Activated CD8-positive, alpha-beta memory T cell treated with anti-CD3 and anti-CD28 coated beads, Interleukin-2, amount 50 U/mL, for 1 hour (primary cell): Measurements from ENCODE around the gene ACSM2B.
"Not testable (repeated sequence)": the region's sequence is repeated elsewhere in the genome, so short reads cannot be mapped to it uniquely, and the experiment has no call there.

ENCODE experiments used
- DNase-seq: peaks from one replicate; pipeline ENCODE4 v3.0.0-alpha.2; 2020; ENCODE audit errors: extremely low read depth

ACSM2B gene

DNA sequence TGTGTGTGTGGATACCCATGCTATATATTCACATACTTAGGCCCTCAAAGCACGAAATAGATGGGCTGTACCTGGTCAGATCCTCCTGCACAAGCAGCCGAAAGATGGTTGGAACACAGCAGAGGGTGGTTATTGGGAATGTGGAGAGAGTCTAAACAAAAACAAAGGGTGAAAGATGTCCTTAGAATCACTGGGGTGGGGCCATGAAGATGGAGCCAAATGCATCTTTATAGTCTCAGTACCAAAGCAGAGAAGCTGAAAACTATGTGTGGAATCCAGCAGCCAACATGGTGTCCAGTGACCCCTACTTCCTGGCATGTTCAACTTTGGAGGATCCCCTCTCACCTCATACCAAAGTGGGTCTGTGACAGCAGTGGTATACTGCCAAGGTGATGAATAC, 19.5 kb upstream of the ACSM2B start:
- not testable (repeated sequence) for DNase-seq

DNA sequence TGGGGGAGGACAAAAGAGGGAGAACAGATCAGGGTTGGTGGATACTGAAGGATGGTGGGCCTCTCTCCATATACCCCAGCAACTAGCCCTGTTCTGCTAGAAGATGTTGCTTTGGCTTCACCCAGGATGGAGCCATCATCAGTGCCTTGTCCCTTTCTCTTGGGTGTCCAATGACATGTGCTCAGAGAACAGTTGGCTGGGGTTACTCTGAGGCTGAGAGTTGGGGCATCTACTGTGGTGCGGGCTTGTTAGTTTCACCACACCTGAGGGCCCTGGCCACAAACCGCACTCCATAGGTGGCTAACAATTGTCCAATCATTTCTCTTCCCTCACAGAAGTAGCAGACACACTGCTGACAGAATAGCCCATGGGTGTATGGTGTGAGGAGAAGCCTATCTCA, 18.9 kb upstream of the ACSM2B start:
- not testable (repeated sequence) for DNase-seq

DNA sequence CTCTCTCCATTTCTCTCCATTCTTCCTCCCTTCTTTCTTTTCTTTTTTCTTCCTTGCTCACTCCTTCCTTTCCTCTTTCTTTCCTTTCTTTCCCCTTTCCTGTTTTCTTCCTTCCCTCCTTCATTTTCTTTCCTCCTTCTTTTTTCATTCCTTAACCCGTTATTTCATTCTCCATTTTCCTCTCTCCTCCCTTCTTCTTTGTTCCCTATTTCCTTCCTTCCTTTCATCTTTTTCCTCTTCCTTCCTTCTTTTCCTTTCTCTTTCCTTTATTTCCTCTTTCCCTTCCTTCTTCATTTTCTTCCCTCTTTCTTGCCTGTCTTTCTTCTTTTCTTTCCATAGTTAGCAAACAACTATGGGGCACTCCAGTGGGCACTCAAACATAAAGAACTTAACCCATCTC, 16.6 kb upstream of the ACSM2B start:
- DNase-seq, result not testable (repeated sequence)

DNA sequence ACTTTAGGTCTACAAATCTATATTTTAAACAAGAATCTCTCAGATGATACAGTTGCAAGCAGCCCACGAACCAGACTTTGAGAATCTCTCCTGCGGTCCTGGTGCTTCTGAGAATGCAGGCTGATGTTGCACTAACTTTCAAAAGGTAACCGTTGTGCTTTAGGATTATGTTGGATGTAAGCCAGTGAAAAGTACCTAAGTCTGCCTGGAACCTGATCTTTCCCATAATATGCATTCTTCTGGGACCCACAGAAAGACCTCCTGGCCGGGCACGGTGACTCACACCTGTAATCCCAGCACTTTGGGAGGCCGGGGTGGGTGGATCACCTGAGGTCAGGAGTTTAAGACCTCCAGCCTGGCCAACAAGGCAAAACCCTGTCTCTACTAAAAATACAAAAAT, 13.3 kb upstream of the ACSM2B start:
- DNase-seq, result not testable (repeated sequence)

DNA sequence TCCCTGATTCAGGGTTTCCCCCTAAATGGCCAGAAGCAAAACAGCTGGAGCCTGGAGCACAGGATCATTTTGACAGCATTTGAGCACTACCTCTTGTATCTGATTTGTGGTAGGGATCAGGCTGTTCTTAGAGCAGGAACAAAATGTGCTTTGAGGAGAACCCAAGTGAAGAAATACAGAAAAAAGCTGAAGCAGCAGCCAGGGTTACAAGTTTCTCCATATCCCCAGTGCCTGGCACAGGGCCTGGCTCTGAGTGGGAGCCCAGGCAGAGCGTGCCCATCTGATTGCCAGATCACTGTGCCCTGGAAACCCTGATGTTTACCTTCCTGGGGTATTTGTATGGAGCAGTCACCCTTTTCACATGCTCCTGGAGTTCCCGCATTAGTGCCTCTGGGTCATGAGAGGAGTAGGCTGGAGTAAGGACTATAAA, 11.5 kb upstream of the ACSM2B start:
- DNase-seq, result not testable (repeated sequence)

DNA sequence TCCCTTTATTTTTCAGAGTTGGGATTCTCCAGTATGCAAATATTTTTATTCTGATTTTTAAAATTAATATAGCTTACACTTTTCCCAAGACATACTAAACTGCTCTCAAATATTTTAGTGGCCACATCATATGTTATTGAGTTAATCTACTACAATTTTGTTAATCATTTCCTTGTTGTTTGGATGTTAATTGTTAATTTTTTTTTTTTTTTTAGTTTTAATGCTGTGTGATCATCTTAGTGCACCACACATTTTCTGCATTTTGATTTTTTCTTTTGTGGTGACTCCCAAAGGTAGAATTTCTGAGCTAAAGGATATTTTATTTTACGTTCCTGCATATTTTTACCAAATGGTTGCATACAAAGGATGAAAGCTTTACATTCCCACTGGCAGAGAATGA, 10.5 kb upstream of the ACSM2B start:
- not testable (repeated sequence) for DNase-seq

DNA sequence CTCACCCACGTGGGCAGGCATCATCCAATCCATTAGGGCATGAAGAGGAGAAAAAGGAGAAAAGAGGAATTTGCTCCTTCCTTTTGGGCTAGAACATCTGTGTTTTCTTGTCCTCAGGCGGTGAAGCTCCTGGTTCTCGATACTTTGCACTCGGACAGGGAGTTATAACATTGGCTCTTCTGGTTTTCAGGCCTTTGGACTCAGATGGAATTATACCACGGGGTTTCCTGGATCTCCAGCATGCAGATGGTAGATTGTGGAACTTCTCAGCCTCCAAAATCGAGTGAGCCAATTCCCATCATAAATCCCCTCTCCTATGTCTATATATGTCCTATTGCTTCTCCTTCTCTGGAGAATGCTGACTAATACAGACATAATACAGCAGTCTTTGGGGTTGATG, 9.9 kb upstream of the ACSM2B start:
- not testable (repeated sequence) for DNase-seq

DNA sequence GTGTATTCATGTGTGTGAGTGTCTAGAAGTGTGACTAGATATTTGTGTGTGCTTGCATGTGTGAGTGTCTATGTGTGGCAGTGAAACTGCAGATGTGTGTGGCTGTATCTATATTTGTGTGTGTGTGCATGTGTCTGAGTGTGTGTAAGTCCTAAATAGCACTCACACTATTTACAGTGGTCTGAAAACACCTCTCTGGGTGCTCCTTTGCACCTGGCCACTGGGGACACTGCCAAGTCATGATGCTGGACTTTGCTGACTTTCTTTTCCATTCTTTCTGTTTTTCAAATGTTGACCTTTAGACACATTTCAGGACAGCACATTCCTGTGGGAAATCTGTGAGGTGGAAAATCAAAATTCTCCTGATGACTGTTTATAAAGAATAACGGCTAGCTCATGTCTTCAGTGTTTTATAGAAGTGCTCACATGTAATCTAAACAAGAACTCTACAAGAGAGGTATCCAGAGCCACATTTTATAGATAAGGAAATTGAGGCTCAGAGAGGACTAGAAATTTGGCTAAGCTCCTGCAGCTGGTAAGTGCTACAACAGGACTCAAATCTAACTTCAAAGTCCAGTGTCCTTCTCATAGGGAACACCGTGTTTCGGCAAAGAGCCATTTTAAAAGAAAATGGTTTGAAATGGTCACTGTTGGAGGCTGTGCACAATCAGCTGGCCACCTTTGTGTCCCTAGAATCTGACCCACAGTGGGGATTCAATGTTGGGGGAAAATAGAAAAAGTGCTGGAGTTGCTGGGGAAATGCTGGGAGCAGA, 4.5 kb upstream of the ACSM2B start:
- not testable (repeated sequence) for DNase-seq

DNA sequence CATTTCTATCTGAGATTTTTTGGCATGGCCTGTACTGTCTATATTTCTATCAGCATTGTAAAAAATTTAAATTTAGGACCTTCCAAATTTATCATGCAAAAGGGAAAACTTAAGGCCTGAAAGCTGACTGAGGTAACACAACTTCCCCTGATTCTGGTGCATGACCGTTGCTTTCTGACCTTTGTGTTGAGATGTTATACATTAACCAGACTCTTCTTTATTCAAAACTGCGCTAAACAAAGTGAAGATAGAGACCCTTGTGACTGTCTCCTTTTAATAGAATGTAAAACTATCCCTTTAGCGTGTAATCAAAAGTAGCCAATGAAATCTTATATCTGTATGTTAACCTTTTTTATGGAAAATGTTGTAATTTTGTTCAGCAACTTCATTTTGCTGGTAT, 1.9 kb upstream of the ACSM2B start:
- DNase-seq, result not testable (repeated sequence)

DNA sequence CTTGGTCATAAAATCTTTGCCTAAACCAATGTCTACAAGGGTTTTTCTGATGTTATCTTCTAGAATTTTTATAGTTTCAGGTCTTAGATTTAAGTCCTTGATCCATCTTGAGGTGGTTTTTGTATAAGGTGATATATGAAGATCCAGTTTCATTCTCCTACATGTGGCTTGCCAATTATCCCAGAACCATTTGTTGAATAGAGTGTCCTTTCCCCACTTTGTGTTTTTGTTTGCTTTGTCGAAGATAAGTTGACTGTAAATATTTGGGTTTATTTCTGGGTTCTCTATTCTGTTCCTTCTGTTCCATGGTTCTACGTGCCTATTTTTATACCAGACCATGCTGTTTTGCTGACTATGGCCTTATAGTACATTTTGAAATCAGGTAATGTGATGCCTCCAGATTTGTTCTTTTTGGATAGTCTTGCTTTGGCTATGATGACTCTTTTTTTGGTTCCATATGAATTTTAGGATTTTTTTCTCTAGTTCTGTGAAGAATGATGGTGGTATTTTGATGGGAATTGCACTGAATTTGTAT, 7.0 kb downstream of the ACSM2B start:
- DNase-seq, result not testable (repeated sequence)

DNA sequence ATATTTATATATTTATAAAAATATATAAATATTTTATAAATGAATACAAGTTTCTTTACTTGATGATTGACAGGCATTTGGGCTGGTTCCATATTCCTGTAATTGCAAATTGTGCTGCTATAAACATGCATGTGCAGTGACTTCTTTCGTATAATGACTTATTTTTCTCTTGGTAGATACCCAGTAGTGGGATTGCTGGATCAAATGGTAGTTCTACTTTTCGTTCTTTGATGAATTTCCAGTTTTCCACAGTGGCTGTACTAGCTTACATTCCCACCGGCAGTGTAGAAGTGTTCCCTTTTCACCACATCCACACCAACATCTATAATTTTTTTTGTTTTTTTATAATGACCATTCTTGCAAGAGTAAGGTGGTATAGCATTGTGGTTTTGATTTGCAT, 7.8 kb downstream of the ACSM2B start:
- no peak for DNase-seq

DNA sequence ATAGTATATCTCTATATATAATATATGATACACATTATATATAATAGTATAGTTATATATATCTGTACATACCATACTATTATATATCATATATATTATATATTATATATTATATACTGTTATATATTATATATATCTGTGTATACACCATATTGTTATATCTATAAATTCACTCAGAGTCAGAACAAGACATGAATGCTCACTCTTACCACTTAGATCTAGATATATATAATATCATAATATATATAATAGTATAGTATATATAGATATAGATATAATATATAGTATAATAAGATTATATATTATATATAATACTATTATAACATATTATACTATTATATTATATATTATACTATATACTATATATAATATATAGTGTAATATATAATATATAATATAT, 9.3 kb downstream of the ACSM2B start:
- no peak for DNase-seq

DNA sequence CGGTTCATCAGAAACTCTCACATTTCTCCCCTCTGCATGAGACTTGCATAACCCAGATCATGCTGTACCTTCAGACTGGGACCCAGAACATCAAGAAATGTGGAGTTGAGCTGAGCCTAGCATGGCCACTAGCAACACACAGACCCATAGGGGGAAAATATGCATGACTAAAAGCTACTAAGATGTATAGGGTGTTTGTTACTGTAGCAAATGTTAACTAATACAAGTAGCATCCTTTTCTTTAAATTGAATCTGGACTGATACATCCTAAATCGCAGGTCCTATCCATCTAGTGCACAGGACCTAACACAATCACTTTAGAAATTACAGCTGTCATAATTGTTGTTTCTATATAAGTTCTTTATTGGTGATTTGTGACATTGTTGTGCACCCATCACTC, 10.8 kb downstream of the ACSM2B start:
- not testable (repeated sequence) for DNase-seq

DNA sequence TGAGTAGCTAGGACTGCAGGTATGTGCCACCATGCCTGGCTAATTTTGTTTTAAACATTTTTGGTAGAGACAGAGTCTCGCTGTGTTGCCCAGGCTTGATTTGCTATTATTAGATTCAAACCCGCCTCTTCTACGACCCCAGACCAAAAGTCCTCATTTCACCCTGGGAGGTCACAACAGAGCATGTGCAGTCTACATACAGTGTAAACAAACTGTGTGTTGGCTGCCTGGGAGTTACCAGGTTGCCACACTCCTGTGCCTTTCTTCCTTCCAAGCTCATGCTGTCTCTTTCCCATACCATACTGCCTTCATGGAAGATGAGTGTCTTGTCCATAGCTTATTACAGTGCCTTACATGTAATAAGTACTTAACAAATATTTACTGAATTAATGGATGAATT, 11.9 kb downstream of the ACSM2B start:
- DNase-seq, result not testable (repeated sequence)

DNA sequence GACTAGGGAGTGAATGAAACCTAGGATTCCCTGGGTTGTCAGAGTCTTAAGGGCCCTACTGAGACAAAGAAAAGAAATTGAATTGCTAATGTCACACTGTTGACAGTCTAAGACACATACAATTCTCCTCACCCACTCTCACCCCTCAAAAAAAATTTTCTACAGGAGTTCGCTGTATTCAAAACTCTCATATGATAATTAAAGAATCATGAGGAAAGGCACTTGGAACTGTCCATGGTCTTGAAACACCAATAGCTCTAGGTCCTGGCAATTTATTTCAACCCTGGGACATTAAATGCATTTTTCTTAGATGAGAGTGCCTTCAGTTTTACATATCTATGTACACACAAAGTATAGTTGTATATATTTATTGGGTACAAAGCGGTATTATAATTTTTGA, 20.5 kb downstream of the ACSM2B start:
- DNase-seq, result not testable (repeated sequence)

DNA sequence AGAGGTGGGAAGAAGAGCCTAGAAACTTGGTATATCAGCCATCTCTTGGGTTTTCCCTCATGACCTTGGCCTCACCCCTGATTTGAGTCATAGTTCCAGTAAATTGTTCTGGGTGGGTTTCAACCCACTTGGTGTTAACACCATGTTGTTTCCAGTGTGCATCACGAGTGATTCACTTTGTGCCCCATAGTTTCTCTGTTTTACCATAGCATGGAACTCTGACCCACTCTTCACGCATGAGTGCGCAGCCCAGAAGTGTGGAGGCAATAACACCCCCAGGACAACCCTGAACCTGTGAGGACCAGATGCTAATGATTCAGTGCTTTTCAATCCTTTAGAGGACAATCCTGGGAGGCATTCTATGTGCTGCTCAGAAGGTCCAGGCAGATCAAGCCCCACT, 21.5 kb downstream of the ACSM2B start:
- DNase-seq, result not testable (repeated sequence)

DNA sequence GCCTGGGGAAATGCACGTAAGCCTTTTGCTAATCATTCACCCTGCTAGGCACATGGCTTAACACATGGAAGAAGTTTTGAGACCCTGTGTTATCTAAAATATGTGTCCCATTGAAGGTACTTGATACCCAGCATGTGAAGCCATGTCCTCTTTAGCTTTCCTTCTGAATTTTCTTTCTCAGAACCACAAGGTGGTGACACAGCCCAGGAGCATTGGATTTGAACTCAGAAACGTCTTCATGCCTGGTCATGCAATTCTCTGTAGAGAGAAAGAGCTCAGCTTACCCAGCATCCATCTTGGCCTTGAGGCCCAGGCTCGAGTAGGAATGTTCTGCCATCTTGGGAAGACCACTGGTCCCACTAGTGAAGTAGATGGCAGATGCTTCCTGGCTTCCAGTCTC, 22.7 kb downstream of the ACSM2B start:
- not testable (repeated sequence) for DNase-seq

DNA sequence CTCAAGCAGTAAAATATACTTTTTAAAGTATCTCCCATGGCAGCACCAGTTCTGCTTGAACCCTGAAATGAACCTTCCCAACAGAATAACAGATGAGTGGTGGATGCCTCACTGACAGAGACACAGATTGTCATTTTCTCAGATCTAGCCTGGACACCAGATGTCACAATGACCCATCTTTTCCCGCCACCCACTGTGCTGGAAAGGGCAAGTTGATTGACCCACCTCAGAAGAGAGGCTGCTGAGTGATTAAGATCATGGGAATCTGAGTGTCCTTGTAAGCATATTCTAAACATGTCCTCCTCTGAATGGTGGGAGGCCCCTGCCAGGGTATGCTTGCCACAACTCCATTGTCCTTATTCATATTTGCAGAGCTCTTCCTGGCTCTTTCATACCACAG, 29.2 kb downstream of the ACSM2B start:
- not testable (repeated sequence) for DNase-seq

DNA sequence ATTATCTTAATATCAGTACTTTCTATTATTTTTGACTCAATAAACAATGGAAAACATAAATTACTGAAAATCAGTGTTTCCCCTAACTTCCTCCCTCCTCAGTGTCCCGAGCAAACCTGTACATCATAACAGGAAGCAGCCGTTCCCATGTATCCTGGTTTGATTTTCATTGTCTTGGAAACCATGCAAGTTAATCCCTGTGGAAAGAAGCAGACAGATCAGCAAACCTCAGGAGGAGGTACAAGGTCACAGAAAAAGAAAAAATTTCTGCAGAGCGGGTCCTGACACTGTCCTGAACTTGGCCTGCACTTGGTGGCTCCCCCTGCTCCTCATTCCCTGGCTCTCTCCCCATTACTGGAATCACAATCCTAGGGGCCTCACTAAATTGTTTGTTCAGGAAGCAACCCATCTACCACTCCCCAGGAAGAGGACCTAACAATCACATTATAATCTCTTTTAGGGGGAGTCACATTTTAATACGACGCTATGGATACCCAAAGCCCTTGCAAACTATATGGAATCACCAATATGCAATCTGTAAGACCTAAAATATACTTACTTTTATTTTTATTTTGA, 29.8 kb downstream of the ACSM2B start:
- not testable (repeated sequence) for DNase-seq

DNA sequence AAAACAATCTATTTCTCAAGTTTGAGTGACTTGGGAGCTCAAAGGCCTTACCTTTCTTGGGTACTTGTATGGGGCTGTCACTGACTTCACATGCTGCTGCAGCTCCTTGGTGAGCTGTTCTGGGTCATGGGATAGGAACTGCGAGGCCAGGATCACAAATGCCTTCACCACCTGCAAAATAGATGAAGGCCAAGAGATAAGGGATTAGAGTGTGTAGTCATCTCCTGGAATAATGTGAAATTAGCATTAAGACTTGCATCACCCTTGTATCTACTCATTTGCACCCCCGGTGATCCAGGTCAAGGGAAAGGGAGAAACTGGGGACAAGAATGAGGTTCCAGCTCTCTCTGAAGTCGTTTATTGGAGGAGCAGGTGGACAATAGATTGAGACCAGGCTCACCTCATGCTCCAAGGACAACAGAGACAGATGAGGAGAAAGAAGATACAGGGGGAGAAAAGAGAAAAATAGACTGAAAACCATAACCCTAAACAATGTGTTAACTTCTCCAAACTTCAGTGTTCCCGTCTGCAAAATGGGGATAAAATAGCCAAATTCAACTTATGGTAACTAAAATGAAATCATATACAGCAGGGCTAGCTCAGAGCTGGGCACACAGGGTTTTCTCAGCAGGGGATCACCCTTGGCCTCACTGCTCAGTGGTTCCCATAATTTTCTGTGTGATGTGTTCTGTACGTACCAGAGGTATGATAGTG, 35.4 kb downstream of the ACSM2B start:
- not testable (repeated sequence) for DNase-seq

DNA sequence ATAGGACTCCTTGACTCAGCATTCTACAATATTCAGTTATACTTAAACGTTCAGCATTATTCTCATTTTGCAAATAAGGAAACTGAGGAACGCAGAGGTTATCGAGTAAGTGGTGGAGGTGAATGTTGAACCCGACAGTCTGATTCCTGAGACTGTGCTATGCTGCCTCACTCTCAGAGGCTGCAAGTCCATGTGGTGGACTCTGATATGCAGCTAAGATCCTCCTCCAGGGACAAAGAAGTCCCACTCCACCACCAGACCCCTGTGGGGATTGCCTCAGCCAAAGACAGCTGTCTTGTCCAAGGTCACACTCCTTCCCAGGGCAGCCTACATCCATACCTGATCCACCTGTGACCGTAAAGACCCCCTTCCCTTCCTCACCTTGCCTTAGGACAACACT, 37.5 kb downstream of the ACSM2B start:
- DNase-seq, result no peak

DNA sequence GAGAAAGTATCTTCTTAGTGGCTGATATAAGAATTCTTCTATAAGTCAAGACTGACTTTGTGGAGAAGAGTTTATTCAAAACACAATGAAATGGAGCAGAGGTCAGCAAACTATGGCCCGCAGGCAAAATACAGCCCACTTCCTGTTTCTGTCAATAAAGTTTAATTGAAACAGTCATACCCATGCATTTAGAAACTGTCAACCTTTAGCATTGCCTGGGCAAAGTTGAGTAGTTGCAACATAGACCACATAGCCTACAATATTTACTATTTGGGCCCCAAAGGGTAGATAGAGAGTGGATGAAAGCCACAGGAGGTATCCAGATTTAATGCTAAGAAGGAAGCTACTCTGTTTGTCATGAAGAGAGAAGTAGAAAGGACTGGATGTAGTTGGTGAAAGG, 38.0 kb downstream of the ACSM2B start:
- no peak for DNase-seq

DNA sequence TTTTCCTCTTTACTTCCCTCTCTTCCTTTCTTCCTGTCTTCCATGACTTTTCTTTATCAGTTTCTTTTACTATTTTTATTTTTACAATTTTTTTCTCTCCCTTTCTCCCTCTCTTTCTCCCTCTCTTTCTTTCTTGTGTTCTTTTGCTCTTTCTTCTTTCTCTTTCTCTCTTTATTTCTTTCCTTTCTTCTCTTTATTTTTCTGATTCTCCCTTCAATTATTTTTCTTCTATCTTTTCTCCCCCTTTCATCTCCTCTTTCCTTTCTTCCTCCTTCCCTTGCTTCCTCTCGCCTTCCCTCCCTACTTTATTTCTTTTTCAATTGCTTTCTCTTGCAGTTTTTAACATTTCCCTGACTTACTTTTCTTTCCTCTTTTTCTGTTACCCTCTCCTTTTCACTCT, 39.5 kb downstream of the ACSM2B start:
- not testable (repeated sequence) for DNase-seq
